Activated T-cell treated with anti-CD3 and anti-CD28 coated beads, Interleukin-2, amount 50 U/mL, for 1 hour (primary cell): ENCODE data around the gene ARG2.
"Not testable (repeated sequence)": the region's sequence is repeated elsewhere in the genome, so short reads cannot be mapped to it uniquely, and the experiment has no call there.

ENCODE experiments used
- DNase-seq: peaks from one replicate; pipeline ENCODE4 v3.0.0-alpha.2; 2020

Gene ARG2

GRCh38 chr14:67589204-67589770 is 30.4 kb upstream of the ARG2 start:
- no peak for DNase-seq

DNA sequence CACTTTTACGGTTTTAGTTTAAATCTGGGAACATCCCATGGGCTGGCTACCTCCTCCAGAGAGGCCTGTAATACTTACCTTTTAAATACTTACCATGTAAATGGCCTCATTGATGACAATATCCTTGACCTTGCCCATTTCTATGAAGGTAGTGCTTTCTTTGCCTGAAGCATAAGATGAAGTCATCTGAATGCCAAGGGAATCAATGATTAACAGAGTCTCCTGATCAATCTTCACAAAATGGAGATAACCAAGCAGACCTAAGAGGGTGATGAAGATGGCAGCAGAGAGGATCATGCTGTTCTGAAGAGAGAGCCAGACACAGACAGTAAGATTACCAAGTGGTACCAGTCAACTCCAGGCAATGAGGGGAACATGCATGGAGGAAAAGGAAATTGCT is 26.1 kb upstream of the ARG2 start:
- not testable (repeated sequence) for DNase-seq

- DNase-seq: no peak
Measured at GRCh38 chr14:67595392-67595791, 24.3 kb upstream of the ARG2 start.

DNA sequence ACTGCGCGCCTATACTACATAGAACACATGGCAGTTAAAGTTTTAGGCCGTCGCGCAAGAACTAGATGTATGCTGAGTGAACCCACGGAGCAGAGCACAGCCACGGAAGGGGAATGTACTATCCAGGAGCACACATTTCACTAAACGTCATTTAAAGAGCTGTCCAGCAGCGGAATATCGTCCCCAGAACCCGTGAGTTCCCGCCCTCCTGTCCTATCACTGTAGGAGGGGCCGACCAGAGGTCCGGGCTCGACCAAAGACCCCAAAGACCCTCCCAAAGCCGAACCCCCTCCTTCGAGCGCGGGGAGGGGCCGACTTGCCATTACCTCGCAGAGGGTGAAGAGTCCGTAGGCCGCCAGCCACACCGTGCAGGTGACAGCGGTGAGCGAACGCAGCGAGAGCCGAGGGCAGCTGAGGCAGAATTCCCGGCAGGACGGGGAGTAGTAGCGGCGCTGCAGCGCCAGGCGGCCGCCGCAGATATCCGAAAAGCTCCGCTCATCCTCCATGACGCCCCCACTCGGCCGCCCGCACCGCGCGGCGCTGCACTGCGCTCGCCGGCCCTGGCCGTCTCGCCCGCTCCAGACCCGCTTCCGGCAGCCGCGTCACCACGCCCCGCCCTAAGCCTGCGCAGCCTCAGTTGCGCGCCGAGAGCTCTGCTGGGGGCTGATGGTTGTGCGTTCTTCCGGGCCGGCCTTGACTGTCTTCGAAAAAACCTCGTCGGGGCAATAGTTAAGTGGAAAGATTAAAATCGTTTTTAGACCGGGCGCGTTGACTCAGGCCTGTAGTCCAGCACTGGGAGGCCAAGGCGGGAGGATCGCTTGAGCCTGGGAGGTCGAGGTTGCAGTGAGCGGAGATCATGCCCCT is 19.8 kb upstream of the ARG2 start, which contains the start of gene PIGH:
Gene PIGH (minus strand): TSS at position 571 of the 864 bp plus-strand sequence. CDS start 65 bp downstream, at position 506.
- DNase-seq: peak; percentile 97

GRCh38 chr14:67600562-67600974 is 19.2 kb upstream of the ARG2 start:
- DNase-seq: not testable (repeated sequence)

- no peak for DNase-seq
Measured at GRCh38 chr14:67602076-67602475, 17.6 kb upstream of the ARG2 start.

GRCh38 chr14:67602995-67603545 is 16.6 kb upstream of the ARG2 start:
- DNase-seq: no peak

- no peak for DNase-seq
Measured at GRCh38 chr14:67607646-67608045, 12.1 kb upstream of the ARG2 start.

DNA sequence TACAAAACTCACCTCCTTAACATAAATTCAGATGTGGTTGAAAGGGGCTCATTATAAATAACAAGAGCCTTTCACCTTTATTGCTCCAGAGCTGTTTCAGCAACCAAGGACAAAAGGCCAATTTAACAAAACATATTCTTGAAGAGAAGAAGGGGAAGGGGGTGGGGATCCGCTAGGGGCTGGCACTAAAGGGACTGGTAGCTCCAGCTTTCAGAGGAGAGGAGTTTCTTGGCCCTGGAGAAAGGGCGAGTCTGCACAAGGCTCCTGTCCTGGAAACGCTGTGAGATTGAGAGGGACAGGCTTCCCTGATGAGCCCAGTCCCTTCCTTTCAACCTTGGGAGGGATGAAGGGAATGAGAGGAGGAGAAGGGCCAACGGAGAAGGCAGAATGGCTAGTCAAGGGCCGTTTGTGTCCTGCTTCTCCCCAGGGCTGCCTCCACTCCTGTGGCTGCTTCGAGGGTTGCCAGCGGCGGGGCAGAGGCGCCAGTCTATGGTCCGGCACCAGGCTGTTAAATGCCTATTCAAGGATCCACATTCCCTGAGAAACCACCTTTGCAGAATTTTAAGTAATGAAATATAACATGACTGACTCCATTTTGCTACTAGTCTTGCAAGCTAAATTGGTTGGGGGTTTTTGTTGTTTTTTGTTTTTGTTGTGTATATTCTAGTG is 9.9 kb upstream of the ARG2 start:
- DNase-seq: no peak

- DNase-seq: no peak
Measured at GRCh38 chr14:67610491-67610890, 9.2 kb upstream of the ARG2 start.

DNA sequence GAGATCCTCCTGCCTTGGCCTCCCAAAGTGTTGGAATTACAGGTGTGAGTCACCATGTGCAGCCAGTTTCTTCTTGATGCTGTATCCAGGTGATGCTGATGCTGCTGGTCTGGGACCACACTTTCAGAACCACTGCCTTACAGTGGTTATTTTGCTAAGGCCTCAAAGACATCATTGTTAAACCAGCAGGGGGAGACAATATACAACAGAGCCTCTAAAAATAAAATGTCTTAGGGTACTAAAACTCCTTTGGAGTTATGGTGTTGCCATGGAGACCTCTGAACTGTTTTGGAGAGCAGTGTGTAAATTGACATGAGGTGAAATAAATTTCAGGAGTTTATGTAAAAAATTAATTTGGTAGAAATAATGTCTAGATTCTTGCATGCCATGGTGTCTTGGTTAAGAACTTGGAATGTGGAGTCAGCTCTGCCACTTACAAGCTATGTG is 1.1 kb upstream of the ARG2 start:
- DNase-seq: peak; percentile 36

GRCh38 chr14:67620217-67620785 is 581 bp downstream of the ARG2 start:
- DNase-seq: no peak

DNA sequence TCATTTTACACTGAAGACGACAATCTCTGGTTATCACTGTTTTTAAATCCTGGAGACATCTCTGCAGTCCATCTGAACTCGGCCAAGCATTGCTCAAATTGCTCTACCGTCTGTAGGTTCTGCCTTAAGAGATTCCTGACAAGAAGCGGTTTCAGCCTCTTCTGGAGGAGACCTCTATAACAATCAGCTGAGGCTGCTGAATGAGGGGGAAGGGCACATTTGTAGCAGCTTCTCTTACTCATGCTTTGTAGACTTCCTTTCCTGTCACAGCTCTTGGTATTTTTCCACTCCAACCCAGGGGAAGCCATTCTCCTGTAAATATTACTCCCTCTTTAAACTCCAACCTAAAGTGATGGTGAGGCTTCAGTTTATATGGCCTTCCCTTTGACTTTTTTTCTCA is 3.0 kb downstream of the ARG2 start:
- DNase-seq: no peak

DNA sequence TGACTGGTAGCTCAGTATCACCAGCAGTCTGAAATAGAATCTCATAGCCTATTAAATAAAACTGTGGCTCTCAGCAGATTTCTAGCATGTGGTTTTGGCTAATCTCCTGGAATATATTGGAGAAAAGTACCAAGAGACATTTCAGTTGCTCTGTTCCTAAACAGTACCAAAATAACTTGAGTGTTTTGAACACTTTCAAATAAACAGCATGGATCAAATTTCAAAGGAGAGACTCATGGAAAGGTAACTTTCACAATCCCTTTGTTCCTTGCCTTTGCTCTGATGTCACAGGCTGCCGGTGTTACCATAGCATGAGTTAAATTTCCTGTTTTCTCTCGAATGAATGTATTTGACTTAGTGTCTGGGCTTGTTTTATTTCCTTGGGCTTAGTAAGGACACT is 3.4 kb downstream of the ARG2 start:
- DNase-seq: no peak

DNA sequence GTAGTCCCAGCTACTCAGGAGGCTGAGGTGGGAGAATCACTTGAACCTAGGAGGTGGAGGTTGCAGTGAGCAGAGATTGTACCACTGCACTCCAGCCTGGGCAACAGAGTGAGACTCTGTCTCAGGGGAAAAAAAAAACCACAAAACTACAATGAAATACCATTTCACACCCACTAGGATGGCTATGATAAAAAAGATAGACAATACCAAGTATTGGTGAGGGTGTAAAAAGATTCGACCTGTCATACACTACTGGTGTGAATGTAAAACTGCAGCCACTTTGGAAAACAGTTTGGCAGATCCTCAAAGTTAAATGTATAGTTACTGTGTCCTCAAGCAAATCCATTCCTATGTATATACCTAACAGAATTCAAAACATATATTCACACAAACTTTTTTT is 6.4 kb downstream of the ARG2 start:
- not testable (repeated sequence) for DNase-seq

GRCh38 chr14:67627519-67627918 is 7.8 kb downstream of the ARG2 start:
- DNase-seq: no peak

- no peak for DNase-seq
Measured at GRCh38 chr14:67630186-67630585, 10.5 kb downstream of the ARG2 start.

- DNase-seq: no peak
Measured at GRCh38 chr14:67630938-67631337, 11.2 kb downstream of the ARG2 start.

DNA sequence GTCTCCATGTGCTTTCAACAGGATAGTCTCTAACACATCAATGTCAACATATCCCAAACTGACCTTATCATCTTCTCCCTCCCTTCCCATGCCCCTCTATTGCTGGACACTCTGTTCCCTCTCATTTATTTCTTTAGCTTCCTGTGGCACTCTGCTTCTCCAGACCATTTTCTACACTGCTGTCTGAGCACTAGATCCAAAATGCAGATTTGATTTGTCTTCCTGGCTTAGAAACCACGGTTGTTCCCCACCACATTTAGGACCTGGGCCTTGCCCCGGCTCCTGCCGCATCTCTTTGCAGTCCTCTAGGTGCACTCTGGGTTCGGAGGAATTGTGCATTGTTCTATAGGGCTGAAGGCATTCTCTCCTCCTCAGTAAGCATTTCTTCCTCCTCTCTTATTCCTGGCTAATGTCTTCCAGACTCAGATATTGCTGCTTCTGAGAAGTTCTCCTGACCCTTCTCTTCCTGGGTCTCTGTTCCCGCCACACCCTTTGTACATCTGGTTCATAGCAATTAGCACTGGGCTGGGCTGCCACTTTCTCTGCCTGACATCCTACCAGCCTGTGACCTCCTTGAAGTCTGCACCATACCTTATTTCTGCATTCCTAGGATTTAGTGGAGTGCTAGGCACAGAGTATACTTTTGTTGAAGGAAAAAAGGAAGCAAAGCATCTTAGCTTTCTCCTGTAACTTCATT is 13.9 kb downstream of the ARG2 start:
- no peak for DNase-seq

DNA sequence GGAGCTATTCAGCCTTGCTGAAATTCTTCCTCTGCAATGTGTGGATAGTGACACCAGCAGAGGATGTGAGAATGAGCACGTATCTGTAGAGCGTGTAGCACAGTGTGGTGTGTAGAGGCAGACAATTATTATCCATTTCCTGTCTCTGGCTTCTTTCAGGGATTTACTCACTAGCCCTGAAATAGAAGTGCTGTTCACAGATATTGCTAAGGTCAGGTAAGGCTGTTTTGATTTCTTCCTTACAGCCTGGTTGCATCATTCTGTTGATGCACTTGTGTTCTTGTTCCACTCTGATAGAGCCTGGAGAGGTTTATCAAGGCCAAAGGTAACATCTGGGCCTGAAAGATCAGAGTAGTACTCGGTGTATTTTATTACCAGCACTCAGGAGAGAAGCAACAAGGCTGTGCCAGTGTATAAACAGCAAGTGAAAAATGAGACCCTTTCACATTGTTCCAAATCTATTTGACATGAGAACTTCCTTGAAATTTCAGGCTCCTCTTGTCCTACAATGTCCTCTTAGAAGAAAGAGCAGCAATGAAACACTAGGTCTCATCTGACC is 16.7 kb downstream of the ARG2 start:
- DNase-seq: no peak

- DNase-seq: no peak
Measured at GRCh38 chr14:67638642-67639041, 18.9 kb downstream of the ARG2 start.

DNA sequence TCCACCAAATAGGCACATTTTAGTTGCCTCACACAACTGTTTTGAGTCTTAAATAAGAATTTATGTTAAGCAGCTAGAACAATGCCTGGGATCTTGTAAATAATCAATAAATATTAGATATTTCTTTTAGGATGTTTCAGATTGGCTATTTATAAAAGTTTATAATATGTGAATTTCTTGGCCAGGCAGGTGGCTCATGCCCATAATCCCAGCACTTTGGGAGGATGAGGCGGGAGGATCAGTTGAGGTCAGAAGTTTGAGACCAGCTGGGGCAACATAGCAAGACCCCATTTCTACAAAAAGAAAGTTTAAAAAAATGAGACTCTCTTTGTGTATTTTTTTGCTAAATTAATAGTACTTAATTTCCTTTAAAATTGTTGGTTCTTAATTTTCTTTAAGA is 21.8 kb downstream of the ARG2 start:
- DNase-seq: no peak
